NCI-H1930 (cell line): ENCODE data around the gene OR51I1.

Source experiments
- DNase-seq, 2 experiments: peaks; one replicate each; lab custom pipeline; 2025; lab: John Stamatoyannopoulos, UW

OR51I1 gene, protein sequence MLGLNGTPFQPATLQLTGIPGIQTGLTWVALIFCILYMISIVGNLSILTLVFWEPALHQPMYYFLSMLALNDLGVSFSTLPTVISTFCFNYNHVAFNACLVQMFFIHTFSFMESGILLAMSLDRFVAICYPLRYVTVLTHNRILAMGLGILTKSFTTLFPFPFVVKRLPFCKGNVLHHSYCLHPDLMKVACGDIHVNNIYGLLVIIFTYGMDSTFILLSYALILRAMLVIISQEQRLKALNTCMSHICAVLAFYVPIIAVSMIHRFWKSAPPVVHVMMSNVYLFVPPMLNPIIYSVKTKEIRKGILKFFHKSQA

DNA sequence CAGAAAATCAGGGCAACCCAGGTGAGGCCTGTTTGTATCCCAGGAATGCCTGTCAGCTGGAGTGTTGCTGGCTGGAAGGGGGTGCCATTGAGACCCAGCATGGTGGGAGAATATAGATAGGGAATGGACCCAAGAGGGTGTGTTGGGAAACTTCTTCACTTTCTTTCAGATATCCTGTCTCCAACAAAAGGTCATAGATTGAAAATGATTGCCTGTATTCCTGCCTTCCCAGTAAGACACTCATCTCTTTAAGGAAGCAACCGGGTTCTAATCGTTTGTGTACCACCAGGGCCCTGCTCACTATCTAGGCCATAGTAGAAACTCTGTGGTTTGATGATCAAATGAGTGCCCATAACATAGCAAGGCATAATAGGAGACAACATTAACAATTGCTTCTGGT is at the start of gene OR51I1:
Gene OR51I1, minus strand, starts transcription at position 101 of the 400 bp plus-strand sequence. Its CDS starts 0 bp downstream, at position 101.
- DNase-seq = no peak

DNA sequence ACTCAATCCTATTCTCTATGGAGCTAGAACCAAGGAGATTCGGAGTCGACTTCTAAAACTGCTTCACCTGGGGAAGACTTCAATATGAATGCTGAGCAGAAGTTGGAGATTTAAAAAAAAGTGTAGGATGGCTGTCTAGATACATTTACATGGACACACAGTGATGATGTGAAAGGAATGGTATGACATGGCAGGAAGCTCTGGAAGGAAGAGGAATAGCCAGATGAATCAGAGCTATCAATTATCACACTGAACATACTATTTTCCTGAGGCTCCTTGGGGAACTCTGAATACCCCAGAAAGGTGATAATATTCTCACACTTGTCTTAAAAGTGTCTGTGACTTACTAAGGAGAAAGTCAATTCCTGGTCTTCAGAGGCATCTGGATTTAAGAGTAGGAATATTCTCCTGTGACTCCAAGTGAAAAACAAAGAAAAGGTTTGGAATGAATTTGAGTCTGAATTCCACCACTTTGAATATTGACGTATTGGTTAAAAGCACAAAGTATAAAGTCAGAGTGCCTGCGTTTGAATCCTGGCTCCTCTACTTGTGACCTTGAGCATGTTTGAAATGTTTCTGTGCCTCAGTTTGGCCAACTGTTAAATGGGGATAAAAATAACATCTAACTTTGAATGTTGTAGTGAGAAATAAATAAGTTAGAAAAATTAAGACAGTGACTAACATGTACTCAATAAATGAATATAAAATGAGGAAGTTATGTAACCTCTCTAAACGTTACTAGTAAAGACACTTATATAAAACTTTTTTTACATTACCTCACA is 48.5 kb upstream of the OR51I1 start:
- no peak for DNase-seq

DNA sequence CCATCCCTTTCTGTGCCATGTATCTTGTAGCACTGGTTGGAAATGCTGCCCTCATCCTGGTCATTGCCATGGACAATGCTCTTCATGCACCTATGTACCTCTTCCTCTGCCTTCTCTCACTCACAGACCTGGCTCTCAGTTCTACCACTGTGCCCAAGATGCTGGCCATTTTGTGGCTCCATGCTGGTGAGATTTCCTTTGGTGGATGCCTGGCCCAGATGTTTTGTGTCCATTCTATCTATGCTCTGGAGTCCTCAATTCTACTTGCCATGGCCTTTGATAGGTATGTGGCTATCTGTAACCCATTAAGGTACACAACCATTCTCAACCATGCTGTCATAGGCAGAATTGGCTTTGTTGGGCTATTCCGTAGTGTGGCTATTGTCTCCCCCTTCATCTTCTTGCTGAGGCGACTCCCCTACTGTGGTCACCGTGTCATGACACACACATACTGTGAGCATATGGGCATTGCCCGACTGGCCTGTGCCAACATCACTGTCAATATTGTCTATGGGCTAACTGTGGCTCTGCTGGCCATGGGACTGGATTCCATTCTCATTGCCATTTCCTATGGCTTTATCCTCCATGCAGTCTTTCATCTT is 47.6 kb upstream of the OR51I1 start:
- no peak for DNase-seq

DNA sequence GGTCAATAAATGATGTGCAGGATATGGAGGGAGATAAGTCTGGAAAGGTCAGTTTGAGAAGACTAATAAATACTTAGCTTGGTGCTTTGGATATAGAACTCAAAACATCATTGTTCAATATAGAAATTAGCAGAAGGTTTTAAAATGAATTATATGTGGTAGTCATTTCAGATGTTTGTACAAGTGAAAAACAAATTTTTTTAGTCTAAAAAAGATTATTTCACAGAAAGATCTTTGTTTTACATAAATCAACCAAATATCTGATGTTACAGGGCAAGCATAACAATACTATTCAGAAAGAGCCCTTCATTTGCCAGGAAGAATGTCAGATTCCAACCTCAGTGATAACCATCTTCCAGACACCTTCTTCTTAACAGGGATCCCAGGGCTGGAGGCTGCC is 47.1 kb upstream of the OR51I1 start, which contains the start of gene OR52D1:
Gene OR52D1, plus strand, starts transcription at position 301 of the 400 bp plus-strand sequence. Its CDS starts 22 bp downstream, at position 323.
- no peak for DNase-seq

DNA sequence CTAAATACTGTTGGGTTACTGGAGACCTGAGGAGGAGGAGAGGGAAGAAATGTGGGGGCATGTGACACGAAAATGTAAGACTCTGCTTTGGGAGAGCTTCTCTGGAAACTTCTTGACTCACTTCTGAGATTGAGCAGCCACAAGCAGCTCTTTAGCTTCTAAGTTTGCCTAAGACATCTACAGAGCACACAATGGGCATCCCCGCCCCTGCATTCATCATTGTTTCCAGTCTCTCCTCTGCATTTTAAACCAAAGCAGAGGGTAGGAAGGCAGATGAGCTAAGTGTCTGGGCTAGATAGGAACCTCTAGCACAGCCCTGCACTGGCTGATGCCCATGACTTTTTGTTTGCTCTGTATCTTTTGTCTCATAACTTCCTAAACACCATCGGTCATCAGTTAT is 45.1 kb upstream of the OR51I1 start:
- no peak for DNase-seq

DNA sequence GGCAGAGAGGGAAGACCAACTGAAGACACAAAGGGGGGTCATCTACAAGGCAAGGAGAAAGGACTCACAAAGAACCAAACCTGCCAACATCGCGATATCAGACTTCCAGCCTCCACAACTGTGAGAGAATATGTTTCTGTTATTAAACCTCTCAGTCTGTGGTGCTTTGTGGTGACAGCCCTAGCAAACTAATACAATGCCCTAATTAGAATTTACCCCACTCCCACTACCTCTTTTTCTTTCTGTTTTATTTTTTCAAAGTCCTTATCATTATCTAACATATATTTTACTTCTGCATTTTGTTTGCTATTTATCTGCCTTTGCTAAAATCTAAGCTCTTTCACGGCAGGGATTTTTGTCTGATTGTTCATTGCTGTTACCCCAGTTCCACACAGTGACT is 44.7 kb upstream of the OR51I1 start:
- DNase-seq = no peak

DNA sequence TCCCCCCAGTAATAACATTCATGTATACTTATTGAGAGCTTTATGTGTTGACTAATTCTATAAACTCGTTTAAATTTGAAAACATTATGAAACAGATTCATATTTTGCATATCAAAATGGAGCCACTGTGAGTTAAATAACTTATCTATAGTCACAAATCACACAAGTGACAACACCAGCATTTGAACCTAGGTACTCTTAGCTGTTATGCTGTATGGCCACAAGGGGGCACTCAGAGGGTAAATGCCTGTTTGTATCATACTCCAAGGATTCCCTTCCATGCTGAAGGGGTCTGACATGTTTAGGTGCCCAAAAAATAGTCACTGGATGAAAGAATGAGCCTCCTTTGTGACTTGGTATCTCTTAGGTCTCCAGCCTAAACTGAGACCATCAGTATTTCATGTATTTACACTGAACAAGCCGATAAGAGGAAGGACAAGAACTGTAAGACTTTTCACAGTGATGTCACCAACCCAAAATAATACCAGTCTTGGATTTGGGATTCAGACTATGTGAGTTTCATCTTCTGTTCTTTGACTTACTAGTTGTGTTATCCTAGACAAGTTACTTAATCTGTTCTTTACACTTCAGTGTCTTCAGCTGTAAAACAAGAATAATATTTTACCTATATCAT is 35.0 kb upstream of the OR51I1 start:
- DNase-seq = peak in 1 of 2 experiments; percentile 42

DNA sequence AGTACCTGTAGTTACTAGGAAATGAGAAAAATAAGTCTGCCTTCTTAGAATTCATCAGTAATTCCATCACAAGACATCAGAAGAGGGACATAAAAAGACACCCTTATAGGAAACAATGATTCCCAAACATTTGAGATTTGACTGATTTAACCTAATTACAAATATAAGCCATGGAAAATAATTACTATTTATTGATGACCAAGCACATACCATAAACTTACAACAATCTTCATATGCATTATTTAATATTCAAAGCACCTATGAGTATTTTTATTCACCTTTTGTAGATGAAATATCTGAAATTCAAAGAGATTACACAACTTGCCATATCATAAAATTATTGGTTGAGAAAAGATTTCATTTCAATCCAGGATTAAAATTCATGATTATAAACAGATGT is 32.6 kb upstream of the OR51I1 start:
- no peak for DNase-seq

DNA sequence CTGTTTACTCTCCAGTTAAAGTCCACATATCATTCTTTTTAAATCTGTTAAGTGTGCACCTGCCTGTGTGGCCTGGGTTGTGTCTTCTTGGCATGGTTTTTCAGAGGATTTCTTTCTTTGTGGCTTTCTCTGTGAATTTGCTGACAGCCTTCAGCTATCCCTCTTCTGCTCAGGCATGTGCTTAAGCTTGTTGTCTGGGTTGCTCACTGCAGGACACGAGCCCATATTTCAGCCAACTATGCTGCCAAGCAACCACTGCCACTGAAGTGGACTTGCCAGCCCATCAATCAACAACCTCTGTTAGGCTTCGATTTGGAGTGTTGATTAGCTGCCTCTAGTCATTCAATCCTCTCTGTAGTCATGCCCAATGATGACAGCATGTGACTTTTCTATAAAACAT is 26.2 kb upstream of the OR51I1 start:
- no peak for DNase-seq

DNA sequence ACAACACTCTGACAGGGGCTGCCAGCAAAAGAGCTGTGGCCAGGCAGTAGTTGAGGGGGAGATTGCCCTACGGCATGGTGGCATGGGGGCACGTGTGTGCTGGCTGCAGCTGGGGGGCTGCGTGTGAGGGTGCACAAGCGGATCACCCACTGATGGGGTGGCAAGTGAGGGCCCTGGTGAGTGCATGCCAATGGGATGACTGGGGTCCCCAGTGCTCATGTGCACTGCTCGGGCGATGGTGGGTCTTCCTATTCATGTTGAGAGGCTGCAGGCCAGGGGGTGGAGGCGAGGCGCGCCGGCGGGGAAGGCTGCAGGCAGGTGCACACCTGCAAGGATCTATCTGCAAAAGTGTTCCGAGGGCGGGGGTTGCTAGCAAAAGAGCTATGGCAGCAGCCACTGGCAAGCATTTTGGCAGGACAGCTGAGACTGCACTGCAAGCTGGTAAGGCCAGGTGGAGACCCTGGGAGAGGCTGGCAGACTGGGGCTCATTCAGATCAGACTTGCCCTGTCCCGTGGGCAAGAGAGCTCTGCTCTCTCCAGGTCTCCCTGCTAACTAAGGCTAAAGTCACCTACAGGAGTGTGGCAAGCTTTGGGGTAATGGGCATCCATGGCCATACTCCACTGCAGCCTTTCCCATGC is 19.8 kb upstream of the OR51I1 start:
- DNase-seq = no peak

DNA sequence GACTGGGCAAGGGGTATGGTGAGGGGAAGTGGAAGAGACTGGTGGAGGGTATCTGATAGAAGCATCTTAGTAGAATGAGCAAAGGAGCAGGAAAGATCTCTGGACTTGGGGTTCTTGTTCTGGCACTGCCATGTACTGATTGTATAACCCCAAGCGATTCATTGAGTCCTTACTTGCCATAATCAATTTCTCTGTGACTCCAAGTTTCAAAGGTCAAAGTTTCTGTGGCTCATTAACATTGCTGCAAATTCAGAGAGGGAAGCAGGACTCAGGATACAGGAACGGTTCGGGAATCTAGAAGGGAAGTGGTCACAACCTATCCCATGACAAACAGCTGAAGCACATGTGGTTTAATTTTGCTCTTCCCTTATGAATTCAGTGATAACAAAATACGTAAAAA is 8.1 kb upstream of the OR51I1 start:
- DNase-seq = no peak

DNA sequence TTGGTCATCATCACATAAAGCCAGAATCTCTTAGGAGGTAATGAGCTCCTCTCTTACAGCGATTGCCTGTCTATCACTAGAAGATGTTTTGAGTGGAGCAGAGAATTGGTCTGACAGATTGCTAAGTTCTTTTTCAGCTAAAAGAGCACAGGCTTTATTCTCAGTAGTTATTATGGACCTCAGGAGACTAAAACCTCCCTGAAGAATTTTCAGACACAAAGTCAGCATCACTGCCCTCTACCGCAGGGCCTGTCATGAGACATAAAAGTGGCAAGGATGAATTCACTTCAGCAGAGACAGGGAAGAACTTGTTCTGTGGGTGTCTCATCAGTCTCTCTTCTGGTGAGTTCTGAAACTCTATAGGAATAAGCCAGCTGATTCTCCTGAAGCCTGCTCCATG is 7.7 kb upstream of the OR51I1 start, which contains the start of gene OR51I2:
Gene OR51I2, plus strand, starts transcription at position 301 of the 400 bp plus-strand sequence. CDS start 4,166 bp downstream, outside the sequence.
- no peak for DNase-seq

DNA sequence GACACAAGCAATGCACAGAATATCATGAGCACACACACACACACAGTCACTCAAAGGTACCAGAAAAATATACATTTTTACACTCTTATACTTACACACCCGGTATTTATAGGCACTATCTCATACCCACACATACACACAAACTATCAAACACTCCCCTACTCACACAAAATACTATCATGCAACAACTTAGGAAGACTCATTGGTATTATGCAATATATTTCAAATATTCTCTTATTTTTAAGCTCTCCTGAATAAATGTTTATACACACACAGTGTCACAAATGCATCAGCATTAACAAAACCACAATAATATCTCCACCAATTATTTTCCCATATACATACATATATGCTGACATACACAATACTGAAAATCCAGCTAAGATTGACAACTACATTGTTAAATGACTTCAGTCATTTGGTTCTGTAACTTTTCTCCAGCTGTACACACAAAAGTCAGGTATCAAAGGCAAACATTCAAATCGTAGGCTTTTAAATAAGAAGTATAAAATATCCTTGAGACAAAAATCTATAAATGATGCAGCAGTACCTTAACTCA is 2.6 kb upstream of the OR51I1 start:
- no peak for DNase-seq

DNA sequence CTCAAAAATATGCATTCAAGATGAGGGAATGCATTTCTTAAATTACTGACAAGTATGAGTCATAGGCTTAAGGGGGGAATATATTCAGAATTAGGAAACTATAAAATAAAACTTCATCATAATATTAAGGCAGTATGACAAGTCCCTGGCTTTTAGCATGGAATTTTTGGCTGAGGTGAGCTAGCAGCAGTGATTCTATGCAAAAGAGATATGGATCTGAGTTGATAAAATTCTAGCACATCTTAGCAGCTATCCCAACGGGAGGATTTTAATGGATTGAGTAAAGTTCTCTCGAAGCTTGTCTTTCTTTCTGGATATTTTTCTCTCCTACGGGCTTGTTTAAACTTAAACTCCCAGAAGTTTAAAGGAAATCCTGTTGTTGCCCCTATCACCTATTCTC is 18.2 kb downstream of the OR51I1 start:
- DNase-seq = no peak

DNA sequence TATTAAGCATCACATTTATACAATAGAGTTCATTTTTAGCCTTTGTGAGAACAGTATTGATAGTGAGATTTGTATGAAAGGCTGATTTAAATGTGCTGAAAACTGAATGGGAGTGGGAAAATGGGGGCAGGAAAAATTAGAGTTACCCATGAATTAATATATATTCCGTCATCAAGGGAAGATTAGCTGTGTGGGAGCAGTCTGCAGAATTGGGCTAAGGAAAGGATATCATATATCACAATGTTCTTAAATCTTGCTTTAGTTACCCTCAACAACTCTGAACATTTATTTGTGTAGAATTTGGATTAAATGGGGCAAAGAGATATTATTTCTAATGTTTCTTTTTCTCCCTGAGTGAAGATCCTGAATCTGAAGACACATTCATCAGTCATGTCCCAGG is 19.5 kb downstream of the OR51I1 start, which contains the start of gene OR51Q1:
Gene OR51Q1, plus strand, starts transcription at position 301 of the 400 bp plus-strand sequence. Its CDS starts 90 bp downstream, at position 391.
- DNase-seq = no peak

DNA sequence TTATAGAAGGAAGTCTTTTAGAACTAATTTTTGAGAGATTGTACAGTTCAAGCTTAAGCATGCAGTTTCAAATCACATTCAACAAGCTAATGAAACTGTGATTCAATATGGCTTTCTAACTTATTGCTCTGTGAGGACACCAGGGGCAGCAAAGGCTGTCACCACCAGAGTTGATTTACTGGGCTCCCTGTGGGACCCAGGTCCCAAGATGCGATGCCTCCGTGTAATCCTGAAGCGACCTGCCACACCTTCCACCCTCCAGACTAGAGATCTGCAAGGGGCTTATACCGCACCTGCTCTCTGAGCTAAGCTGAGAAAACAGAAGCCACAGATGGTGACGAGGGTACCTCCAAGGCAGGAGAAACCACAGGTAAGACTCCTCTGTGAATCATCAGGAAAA is 20.3 kb downstream of the OR51I1 start:
- no peak for DNase-seq

DNA sequence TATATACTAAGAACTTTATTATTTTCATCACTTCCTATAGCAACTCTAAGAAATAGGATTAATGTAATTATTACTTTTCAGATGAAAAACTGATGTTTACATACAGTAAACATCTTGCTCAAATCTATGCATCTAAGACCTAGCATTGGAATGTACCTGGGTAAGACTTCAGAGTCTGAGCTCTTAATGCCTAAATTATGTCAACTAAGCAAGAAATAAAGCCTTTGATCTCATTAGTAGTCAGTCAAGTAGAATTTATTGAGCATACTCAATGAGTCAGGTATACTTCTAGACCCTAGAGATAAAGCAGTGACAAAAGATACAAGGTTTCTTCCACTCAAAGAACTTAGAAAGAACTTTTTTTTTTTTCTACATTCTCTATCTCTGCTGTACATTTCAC is 36.1 kb downstream of the OR51I1 start:
- DNase-seq = no peak

DNA sequence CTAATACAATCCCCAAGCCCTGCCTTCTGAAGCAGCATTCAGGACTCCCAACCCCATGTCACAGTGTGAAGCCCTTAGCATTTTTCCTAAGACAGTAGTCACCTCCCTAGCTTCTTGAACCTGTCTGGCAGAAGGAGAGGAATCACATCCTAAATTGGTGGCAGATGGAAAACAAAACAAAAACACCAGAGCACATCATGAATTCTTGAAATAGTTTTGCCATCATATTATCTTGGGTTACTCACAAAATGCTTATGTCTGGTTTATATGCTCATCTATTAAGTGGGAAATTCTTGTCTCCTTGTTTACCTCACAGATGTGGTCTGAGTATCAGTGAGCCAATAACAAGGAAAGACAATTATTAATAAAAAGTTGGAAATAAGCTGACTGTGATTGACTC is 42.4 kb downstream of the OR51I1 start:
- DNase-seq = no peak

DNA sequence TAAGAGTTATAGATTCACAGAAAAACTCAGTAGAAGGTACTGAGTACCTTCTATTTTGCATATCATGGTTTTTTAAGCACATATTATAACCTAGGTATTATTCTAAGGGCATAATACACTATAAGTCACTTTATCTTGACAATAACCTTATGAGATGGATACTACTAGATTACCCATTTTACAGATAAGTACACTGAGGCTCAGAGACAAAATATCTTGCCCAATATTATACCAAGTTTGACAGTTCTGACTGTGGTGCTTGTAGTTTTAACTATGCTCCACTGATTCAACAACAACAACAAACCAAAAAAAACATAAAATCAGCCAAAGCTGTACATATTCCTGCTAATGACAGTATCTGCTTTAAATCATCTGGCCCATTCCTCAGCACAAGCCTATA is 47.2 kb downstream of the OR51I1 start:
- DNase-seq = no peak
